Measurements from ENCODE around the gene CRYBB1. TPM values are rescaled to one million over a fixed set of nuclear protein-coding genes. Genes with fewer than 3 reads are reported as not detected.

CRYBB1 gene
- total RNA-seq, 2 donors from 2014 or later, result not detected

DNA sequence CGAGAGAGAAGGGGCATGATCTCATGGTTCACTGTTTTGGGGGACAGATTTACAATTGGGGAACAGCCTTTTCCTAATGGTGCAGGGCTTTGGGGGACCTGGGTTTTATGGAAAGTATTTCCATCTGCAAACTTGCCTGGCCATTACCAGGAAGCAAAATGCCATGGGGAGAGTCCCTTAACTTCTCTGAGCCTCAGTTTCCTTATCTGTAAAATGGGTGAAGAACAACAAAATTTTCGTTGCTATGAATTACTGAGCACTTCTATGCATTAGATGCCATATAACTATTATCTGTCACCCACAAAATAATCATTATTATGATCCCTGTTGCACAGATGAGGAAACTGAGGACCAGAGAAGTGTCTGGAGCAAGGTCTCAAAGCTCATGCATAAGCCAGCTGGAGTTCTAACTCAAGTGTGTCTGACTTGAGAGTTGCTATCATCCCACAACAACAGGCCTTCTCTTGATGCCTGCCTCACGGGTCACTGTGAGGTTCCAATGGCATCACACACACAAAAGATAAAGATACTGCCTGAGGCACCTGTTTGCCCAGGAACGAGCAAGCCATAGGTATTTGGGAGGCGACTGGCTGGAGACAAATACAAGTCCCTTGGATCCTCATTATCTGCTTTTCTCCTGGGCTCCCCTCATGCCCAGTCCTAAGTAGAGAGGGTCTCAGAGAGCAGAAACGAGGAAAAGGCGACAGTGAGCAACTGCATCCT, 43.7 kb downstream of the CRYBB1 start:
- H3K36me3 Mint-ChIP-seq (ENCODE audit: low read depth), result peaks cover 9% of the 10 kb centered on the region
- no peak for ATAC-seq
- no peak for DNase-seq
- no peak overlapping the region for H3K4me3 Mint-ChIP-seq
- no peaks in the 10 kb centered on the region for H3K27me3 Mint-ChIP-seq
- no peaks in the 10 kb centered on the region for H3K9me3 ChIP-seq (ENCODE audit: control insufficient read depth, low read length, poor library complexity, severe bottlenecking)
- H3K4me1 Mint-ChIP-seq, result peaks cover 51% of the 10 kb centered on the region
- peak overlapping the region; percentile 51 for H3K27ac Mint-ChIP-seq

DNA sequence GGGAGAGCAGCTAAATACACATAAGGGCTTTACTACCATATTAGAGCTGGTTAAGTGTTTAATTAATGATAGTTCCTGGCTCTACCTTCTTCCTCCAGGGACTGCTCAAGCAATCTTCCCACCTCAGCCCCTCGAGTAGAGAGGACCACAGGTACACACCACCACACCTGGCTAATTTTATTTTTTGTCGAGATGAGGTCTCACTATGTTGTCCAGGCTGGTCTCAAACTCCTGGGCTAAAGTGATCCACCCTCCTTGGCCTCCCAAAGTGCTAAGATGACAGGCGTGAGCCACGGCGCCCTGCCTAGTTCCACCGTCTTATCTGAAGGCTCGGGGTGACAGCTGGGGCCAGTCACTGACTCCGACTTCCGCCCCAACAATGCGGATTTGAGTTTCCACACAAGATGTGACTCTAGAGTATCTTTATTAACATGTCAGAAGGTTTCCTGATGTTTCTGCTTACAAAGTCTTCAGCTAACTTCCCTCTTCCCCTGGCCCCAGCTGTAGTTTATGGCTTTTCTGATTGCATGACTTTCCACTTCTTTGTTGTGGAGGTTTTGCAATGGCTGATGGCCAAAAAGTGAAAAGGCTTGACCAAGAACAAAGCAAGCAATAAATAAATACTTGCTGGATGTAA, 44.7 kb downstream of the CRYBB1 start:
- H3K36me3 Mint-ChIP-seq (ENCODE audit: low read depth), result peaks cover 9% of the 10 kb centered on the region
- H3K27me3 Mint-ChIP-seq, result no peaks in the 10 kb centered on the region
- peak; percentile 30 for ATAC-seq
- DNase-seq, result no peak
- H3K4me1 Mint-ChIP-seq, result peaks cover 48% of the 10 kb centered on the region
- H3K4me3 Mint-ChIP-seq, result no peak overlapping the region
- peak overlapping the region; percentile 51 for H3K27ac Mint-ChIP-seq
- no peaks in the 10 kb centered on the region for H3K9me3 ChIP-seq (ENCODE audit: control insufficient read depth, low read length, poor library complexity, severe bottlenecking)

DNA sequence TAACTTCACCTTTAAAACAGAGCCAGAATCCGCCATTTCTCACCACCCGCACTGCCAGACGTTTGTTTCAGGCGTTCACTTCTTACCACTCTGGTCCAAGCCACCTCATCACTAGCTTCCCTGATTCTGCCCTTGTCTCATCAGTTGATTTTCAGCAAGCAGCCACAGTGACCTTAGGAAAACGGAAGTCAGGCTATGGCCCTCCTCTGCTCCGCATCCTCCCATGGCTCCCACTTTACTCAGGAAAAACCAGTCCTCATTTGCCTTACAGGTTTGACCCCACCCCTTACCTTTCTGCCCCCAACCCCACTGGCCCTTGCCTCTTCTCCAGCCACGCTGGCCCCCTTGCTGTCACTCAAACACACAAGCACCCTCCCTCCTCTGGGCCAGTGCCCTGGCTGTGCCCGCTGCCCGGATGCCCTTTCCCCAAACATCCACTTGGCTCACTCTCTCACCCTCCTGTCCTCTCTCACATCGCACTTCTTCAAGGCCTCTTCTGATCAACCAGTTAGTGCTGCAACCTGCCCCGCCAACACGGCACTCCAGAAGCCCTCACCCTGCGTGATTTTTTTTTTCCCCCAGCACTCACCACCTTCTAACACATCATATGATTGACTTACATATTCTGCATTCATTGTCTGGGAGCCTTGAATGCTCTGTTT, 46.8 kb downstream of the CRYBB1 start:
- H3K27ac Mint-ChIP-seq, result peak overlapping the region; percentile 67

DNA sequence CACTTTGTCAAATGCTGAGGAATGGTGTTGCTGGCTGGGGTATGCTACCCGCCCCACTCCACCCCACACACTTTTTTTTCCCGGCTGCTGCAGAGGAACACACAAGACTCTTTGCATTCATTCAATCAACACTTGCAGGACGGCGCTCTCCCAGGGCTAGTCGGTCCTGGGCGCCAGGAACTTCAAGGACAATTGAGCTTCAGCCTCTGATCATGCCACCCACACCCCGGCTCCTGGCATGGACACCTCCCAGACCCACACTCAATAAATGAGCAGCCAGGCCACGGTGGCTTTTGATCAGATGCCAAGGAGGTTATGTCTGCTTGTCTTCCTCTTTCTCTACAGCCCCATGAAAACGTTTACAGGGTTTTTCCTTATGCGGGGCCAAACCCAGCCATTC, 47.7 kb downstream of the CRYBB1 start:
- ATAC-seq, result no peak
- Mint-ChIP-seq H3K36me3 (ENCODE audit: low read depth) (peaks cover 6% of the 10 kb centered on the region), H3K27me3 (no peaks in the 10 kb centered on the region), H3K4me3 (no peak overlapping the region), H3K4me1 (peaks cover 45% of the 10 kb centered on the region), H3K27ac (no peak overlapping the region)
- DNase-seq, result no peak
- H3K9me3 ChIP-seq (ENCODE audit: control insufficient read depth, low read length, poor library complexity, severe bottlenecking), result no peaks in the 10 kb centered on the region

More for the DNA sequence above, 46.8 kb downstream of the CRYBB1 start:
- Mint-ChIP-seq H3K27me3 (no peaks in the 10 kb centered on the region), H3K4me1 (peaks cover 49% of the 10 kb centered on the region), H3K36me3 (ENCODE audit: low read depth) (peaks cover 8% of the 10 kb centered on the region), H3K4me3 (no peak overlapping the region)
- DNase-seq (no peak), ATAC-seq (no peak)
- no peaks in the 10 kb centered on the region for H3K9me3 ChIP-seq (ENCODE audit: control insufficient read depth, low read length, poor library complexity, severe bottlenecking)

DNA sequence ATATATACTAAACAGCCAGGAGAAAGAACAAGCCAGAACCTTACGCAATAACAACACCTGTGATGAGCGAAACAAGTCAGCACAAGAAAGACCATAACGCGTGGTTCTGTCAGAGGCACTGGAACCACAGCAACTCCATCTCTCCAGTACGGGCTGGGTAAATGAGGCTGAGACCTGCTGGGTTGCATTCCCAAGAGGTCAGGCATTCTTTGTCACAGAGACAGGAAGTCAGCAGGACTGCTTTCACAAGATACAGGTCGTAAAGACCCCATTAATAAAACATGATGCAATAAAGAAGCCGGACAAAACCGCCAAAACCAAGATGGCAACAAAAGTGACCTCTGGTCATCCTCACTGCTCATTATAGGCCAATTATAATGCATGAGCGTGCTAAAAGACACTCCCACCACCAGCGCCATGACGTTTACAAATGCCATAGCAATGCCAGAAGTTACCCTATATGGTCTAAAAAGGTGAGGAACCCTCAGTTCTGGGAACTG, 49.6 kb downstream of the CRYBB1 start:
- no peak overlapping the region for H3K27ac Mint-ChIP-seq

DNA sequence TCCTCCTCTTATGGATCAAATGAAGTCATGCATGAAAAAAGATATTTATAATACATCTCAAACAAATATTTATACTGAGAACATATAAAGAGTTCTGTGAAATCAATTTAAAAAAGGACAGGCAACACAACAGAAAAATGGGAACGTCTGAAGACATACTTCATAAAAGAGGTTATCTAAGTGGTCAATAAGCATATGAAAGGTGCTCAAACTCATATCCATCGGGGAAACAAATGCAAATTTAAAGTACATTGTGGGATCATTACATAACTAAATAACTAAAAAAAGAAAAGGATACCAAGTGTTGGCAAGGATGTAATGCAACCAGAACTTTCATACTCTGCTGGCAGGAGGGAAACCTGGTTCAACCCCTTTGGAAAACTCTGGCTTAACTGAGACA, 50.2 kb downstream of the CRYBB1 start:
- Mint-ChIP-seq H3K36me3 (ENCODE audit: low read depth) (peaks cover 3% of the 10 kb centered on the region), H3K4me3 (no peak overlapping the region), H3K4me1 (peaks cover 35% of the 10 kb centered on the region), H3K27me3 (no peaks in the 10 kb centered on the region), H3K27ac (no peak overlapping the region)
- ATAC-seq (no peak), DNase-seq (no peak)
- H3K9me3 ChIP-seq (ENCODE audit: control insufficient read depth, low read length, poor library complexity, severe bottlenecking), result no peaks in the 10 kb centered on the region

More for the DNA sequence above, 49.6 kb downstream of the CRYBB1 start:
- Mint-ChIP-seq H3K27me3 (no peaks in the 10 kb centered on the region), H3K36me3 (ENCODE audit: low read depth) (peaks cover 6% of the 10 kb centered on the region), H3K4me1 (peaks cover 40% of the 10 kb centered on the region), H3K4me3 (no peak overlapping the region)
- no peaks in the 10 kb centered on the region for H3K9me3 ChIP-seq (ENCODE audit: control insufficient read depth, low read length, poor library complexity, severe bottlenecking)
- ATAC-seq (no peak), DNase-seq (no peak)

DNA sequence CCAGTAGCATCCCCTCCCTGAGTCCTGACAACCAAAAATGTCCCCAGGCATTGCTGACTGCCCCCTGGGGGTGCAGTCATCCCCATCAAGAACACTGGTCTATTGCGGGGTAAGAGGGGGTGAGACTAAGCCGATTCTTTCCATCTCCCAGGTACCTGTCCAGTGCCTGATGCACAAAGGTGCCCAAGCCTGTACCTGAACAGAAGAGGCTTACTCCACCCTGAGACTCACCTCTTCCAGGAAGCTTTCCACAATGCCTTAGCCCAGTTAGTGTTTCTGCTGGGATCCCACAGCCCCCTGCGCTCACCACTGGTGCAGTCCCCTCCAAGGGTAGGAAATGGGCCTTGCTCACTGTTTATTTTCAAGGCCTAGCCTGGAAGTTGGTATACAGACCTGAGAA, 50.8 kb downstream of the CRYBB1 start:
- Mint-ChIP-seq H3K4me1 (peaks cover 32% of the 10 kb centered on the region), H3K27me3 (no peaks in the 10 kb centered on the region), H3K4me3 (no peak overlapping the region), H3K36me3 (ENCODE audit: low read depth) (peaks cover 3% of the 10 kb centered on the region), H3K27ac (no peak overlapping the region)
- ATAC-seq (no peak), DNase-seq (no peak)
- H3K9me3 ChIP-seq (ENCODE audit: control insufficient read depth, low read length, poor library complexity, severe bottlenecking), result no peaks in the 10 kb centered on the region

DNA sequence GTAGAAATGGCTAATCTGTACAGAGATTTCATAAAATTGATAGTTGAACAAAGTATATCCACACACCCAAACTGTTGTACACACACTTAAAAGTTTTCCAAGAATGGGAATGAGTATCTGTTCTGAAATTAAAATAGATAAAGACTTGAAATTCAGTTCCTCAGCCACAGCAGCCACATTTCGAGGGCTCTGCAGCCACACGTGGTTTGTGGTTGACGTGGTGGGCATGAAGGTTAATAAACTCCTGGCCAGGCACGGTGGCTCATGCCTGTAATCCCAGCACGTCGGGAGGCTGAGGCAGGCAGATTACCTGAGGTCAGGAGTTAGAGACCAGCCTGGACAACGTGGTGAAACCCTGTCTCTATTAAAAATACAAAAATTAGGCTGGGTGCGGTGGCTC, 51.9 kb downstream of the CRYBB1 start:
- Mint-ChIP-seq H3K4me3 (no peak overlapping the region), H3K36me3 (ENCODE audit: low read depth) (no peaks in the 10 kb centered on the region), H3K4me1 (peaks cover 22% of the 10 kb centered on the region), H3K27me3 (no peaks in the 10 kb centered on the region), H3K27ac (no peak overlapping the region)
- no peaks in the 10 kb centered on the region for H3K9me3 ChIP-seq (ENCODE audit: control insufficient read depth, low read length, poor library complexity, severe bottlenecking)
- ATAC-seq (no peak), DNase-seq (no peak)

DNA sequence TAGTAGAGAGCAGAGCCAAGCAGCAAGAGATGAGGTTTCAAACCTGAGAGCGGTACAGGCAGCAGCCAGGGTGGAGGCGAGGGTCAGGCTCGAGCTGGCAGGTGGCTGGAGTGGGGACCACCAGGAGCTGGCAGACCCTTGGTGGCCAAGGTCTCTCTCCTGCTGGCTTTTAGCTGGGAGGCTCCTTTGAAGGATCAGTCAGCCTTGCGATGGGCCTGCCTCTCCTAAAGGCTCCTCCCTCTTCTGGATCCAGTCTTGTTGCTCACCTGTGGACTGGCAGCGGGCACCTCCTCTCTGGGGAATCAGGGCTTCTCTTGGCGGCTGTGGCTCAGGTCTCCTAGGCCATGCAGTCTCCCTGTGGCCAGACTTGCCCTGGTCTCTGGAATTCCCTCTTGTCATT, 52.6 kb downstream of the CRYBB1 start:
- no peak overlapping the region for H3K27ac Mint-ChIP-seq
- H3K27me3 Mint-ChIP-seq, result no peaks in the 10 kb centered on the region
- peaks cover 20% of the 10 kb centered on the region for H3K4me1 Mint-ChIP-seq
- H3K36me3 Mint-ChIP-seq (ENCODE audit: low read depth), result peaks cover 2% of the 10 kb centered on the region
- DNase-seq (no peak), ATAC-seq (no peak)
- H3K9me3 ChIP-seq (ENCODE audit: control insufficient read depth, low read length, poor library complexity, severe bottlenecking), result no peaks in the 10 kb centered on the region
- H3K4me3 Mint-ChIP-seq, result no peak overlapping the region

DNA sequence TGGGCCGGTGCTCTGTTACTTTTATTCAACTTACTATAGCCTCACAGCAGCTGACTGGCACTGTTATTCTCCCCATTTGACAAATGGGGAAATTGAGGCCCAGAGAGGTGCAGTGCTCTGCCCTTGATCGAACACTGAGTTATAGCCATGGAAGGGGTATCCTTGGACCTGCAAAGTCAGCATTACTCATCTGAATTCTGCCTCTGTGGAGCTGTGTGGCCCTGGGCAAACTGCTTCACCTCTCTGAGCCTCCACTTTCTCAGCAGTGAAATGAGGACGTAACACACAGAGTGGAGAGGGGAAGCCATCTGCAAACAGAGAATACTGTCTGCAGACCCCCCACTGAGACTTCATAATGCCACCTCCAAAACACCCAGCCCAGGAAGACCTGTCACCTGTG, 53.2 kb downstream of the CRYBB1 start:
- Mint-ChIP-seq H3K4me3 (no peak overlapping the region), H3K27me3 (no peaks in the 10 kb centered on the region), H3K36me3 (ENCODE audit: low read depth) (peaks cover 2% of the 10 kb centered on the region), H3K27ac (no peak overlapping the region), H3K4me1 (peaks cover 20% of the 10 kb centered on the region)
- ATAC-seq, result no peak
- DNase-seq, result no peak
- H3K9me3 ChIP-seq (ENCODE audit: control insufficient read depth, low read length, poor library complexity, severe bottlenecking), result no peaks in the 10 kb centered on the region

DNA sequence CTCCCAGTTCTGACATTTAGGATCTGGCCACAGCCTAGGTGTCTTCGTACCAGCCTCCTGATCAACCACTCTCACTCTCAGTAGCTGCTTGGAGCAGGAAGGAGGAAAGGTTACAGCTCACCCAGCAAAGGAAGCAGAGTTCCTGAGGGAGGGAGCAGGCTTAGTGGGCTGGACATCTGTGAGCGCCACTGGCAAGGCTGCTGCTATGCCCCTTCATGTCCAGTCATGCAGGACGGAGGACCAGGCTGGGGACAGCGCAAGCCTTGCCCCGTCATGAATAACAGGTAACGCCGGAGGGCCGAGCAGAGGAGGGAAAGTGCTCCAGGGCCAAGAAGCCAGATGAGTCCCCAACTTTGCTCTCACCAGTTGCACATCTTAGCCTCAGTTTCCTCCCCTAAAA, 53.6 kb downstream of the CRYBB1 start:
- DNase-seq, result no peak
- Mint-ChIP-seq H3K4me1 (peaks cover 19% of the 10 kb centered on the region), H3K4me3 (no peak overlapping the region), H3K27ac (no peak overlapping the region), H3K36me3 (ENCODE audit: low read depth) (peaks cover 2% of the 10 kb centered on the region), H3K27me3 (no peaks in the 10 kb centered on the region)
- ATAC-seq, result no peak
- no peaks in the 10 kb centered on the region for H3K9me3 ChIP-seq (ENCODE audit: control insufficient read depth, low read length, poor library complexity, severe bottlenecking)

DNA sequence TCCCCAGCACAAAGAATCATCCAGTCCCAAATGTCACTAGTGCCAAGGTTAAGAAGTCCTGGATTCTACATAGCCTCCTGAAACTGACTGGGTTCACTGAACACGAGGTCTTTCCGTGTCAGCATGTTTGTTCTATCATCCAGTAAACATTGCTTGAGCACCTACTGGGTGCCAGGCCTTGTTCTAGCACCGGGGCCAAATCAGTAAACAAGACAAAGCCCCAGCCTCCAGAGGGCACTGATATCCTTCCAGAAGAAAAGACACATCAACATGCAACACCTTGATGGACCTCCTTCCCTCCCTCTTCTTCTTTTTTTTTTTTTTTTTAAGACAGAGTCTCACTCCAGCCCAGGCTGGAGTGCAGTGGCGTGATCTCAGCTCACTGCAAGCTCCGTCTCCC, 54.8 kb downstream of the CRYBB1 start:
- ATAC-seq (no peak), DNase-seq (no peak)
- H3K4me3 Mint-ChIP-seq, result no peak overlapping the region
- H3K27ac Mint-ChIP-seq, result no peak overlapping the region
- H3K27me3 Mint-ChIP-seq, result no peaks in the 10 kb centered on the region
- no peaks in the 10 kb centered on the region for H3K9me3 ChIP-seq (ENCODE audit: control insufficient read depth, low read length, poor library complexity, severe bottlenecking)
- peaks cover 21% of the 10 kb centered on the region for H3K4me1 Mint-ChIP-seq
- peaks cover 4% of the 10 kb centered on the region for H3K36me3 Mint-ChIP-seq (ENCODE audit: low read depth)

DNA sequence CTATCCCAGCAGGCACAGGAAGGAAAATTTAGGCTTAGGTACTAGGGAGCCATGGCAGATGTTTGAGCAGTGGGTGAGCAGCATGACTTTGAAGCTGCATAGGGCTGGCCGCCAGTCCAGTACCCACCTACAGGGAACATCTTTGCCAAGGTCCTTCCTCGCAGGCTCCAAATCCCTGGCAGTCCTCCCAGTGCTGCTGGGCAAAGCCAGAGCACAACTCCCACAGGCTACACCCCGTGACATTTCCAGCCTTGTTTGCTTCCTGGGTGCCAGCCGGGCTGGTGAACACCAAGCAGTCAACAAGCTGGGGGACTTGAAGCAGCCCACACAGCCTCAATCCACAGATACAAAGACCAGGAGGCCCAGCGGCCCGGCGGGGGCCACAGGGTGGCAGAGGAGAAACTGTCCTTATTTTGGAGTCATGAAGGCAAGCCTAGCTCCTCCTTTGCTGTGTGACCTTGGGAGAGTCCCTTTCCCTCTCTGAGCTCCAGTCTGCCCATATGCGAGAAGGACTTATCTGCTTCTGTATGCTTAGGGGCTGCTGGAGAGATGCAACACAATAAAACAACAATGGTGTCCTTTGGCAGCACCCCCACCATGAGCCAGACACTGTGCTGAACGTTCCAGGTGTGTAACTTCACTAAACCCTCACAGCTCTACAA, 55.9 kb downstream of the CRYBB1 start:
- ATAC-seq (no peak), DNase-seq (no peak)
- Mint-ChIP-seq H3K27ac (no peak overlapping the region), H3K27me3 (no peaks in the 10 kb centered on the region), H3K36me3 (ENCODE audit: low read depth) (peaks cover 4% of the 10 kb centered on the region), H3K4me3 (no peak overlapping the region), H3K4me1 (peaks cover 22% of the 10 kb centered on the region)
- no peaks in the 10 kb centered on the region for H3K9me3 ChIP-seq (ENCODE audit: control insufficient read depth, low read length, poor library complexity, severe bottlenecking)

Measured in T-helper 17 cell (primary cell).